ENCODE results near the gene PPFIBP2. TPM values are rescaled to one million over a fixed set of nuclear protein-coding genes. Genes with fewer than 3 reads are reported as not detected.

The PPFIBP2 gene
- total and polyA plus RNA-seq, 10 of the 15 experiments (the other 5 are each of a cell fraction or from before 2014, with no cell fraction given) = 17.3 to 56.3 (median 39.2) TPM

DNA sequence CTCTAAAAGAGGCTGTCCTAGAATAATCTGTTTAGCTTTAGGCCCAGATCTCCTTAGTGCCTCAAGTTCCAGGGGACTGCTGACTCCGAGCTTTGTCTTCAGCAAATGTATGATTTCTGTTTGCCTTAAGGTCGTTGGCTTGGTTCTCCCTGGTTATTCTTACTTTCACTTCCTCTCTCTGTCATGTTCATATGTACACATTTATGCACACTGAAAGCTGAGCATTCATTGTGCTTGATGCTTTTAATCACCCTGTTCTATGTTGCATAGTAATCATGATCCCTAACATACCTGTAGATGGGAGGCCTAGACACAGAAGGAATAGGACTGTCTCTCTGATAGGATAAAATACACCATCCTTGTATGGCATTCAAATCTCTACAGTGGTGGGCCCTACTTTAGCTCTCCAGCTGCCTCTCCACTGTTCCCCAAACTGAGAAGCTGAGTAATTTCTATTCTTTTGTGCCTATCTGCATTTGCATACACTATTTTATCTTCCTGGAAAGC lies 7.2 kb downstream of the PPFIBP2 start (continued):
- TF ChIP-seq, protein P1, sequence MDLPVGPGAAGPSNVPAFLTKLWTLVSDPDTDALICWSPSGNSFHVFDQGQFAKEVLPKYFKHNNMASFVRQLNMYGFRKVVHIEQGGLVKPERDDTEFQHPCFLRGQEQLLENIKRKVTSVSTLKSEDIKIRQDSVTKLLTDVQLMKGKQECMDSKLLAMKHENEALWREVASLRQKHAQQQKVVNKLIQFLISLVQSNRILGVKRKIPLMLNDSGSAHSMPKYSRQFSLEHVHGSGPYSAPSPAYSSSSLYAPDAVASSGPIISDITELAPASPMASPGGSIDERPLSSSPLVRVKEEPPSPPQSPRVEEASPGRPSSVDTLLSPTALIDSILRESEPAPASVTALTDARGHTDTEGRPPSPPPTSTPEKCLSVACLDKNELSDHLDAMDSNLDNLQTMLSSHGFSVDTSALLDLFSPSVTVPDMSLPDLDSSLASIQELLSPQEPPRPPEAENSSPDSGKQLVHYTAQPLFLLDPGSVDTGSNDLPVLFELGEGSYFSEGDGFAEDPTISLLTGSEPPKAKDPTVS (IDR thresholded peaks at IDR 0.05; ENCODE audit: low read depth, low read length) = no peak
- TF ChIP-seq SRF (IDR thresholded peaks at IDR 0.05; ENCODE audit: low read depth in 2 of 2, low read length in 2 of 2) = no peak
- TF ChIP-seq POLR2A (IDR thresholded peaks at IDR 0.05; ENCODE audit: low read depth, low read length) = peak; percentile 50; the same call in 1 of the 2 replicates
- TF ChIP-seq, protein P2, sequence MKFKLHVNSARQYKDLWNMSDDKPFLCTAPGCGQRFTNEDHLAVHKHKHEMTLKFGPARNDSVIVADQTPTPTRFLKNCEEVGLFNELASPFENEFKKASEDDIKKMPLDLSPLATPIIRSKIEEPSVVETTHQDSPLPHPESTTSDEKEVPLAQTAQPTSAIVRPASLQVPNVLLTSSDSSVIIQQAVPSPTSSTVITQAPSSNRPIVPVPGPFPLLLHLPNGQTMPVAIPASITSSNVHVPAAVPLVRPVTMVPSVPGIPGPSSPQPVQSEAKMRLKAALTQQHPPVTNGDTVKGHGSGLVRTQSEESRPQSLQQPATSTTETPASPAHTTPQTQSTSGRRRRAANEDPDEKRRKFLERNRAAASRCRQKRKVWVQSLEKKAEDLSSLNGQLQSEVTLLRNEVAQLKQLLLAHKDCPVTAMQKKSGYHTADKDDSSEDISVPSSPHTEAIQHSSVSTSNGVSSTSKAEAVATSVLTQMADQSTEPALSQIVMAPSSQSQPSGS (IDR thresholded peaks at IDR 0.05; ENCODE audit: low read length) = peak; percentile 65
- TF ChIP-seq STAT1 (conservative IDR thresholded peaks at IDR 0.05) = no peak
- TF ChIP-seq MEF2A (IDR thresholded peaks at IDR 0.05; ENCODE audit: insufficient read depth, low read depth, low read length) = peak; percentile 10; the same call in 1 of the 2 replicates
- 0 out of 2 replicates have a peak, but pooled peaks have one; percentile 46 for TF ChIP-seq STAT3 (IDR thresholded peaks at IDR 0.05; ENCODE audit: low read depth, low read length)
- TF ChIP-seq, protein P3, sequence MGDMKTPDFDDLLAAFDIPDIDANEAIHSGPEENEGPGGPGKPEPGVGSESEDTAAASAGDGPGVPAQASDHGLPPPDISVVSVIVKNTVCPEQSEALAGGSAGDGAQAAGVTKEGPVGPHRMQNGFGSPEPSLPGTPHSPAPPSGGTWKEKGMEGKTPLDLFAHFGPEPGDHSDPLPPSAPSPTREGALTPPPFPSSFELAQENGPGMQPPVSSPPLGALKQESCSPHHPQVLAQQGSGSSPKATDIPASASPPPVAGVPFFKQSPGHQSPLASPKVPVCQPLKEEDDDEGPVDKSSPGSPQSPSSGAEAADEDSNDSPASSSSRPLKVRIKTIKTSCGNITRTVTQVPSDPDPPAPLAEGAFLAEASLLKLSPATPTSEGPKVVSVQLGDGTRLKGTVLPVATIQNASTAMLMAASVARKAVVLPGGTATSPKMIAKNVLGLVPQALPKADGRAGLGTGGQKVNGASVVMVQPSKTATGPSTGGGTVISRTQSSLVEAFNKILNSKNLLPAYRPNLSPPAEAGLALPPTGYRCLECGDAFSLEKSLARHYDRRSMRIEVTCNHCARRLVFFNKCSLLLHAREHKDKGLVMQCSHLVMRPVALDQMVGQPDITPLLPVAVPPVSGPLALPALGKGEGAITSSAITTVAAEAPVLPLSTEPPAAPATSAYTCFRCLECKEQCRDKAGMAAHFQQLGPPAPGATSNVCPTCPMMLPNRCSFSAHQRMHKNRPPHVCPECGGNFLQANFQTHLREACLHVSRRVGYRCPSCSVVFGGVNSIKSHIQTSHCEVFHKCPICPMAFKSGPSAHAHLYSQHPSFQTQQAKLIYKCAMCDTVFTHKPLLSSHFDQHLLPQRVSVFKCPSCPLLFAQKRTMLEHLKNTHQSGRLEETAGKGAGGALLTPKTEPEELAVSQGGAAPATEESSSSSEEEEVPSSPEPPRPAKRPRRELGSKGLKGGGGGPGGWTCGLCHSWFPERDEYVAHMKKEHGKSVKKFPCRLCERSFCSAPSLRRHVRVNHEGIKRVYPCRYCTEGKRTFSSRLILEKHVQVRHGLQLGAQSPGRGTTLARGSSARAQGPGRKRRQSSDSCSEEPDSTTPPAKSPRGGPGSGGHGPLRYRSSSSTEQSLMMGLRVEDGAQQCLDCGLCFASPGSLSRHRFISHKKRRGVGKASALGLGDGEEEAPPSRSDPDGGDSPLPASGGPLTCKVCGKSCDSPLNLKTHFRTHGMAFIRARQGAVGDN (IDR thresholded peaks at IDR 0.05) = peak; percentile 85
- TF ChIP-seq GATAD2B (conservative IDR thresholded peaks at IDR 0.05; ENCODE audit: low read depth) = peak; percentile 58; the same call in 1 of the 2 replicates
- TF ChIP-seq ESRRA (IDR thresholded peaks at IDR 0.05; ENCODE audit: low read length) = no peak
- TF ChIP-seq CBFB (IDR thresholded peaks at IDR 0.05; ENCODE audit: low read depth) = 0 out of 2 replicates have a peak, but pooled peaks have one; percentile 15
- TF ChIP-seq TAF1 (IDR thresholded peaks at IDR 0.05; ENCODE audit: borderline replicate concordance, low read depth, low read length) = peak; percentile 59; the same call in 1 of the 2 replicates
- TF ChIP-seq, protein P4, sequence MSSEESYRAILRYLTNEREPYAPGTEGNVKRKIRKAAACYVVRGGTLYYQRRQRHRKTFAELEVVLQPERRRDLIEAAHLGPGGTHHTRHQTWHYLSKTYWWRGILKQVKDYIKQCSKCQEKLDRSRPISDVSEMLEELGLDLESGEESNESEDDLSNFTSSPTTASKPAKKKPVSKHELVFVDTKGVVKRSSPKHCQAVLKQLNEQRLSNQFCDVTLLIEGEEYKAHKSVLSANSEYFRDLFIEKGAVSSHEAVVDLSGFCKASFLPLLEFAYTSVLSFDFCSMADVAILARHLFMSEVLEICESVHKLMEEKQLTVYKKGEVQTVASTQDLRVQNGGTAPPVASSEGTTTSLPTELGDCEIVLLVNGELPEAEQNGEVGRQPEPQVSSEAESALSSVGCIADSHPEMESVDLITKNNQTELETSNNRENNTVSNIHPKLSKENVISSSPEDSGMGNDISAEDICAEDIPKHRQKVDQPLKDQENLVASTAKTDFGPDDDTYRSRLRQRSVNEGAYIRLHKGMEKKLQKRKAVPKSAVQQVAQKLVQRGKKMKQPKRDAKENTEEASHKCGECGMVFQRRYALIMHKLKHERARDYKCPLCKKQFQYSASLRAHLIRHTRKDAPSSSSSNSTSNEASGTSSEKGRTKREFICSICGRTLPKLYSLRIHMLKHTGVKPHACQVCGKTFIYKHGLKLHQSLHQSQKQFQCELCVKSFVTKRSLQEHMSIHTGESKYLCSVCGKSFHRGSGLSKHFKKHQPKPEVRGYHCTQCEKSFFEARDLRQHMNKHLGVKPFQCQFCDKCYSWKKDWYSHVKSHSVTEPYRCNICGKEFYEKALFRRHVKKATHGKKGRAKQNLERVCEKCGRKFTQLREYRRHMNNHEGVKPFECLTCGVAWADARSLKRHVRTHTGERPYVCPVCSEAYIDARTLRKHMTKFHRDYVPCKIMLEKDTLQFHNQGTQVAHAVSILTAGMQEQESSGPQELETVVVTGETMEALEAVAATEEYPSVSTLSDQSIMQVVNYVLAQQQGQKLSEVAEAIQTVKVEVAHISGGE (CRISPR knock-in tag; IDR thresholded peaks at IDR 0.05) = no peak
- peak; percentile 95 for TF ChIP-seq IKZF2 (IDR thresholded peaks at IDR 0.05)
- TF ChIP-seq PML (IDR thresholded peaks at IDR 0.05; ENCODE audit: low read length) = peak; percentile 41; the same call in 1 of the 2 replicates
- no peak for TF ChIP-seq SREBF1 (IDR thresholded peaks at IDR 0.05; ENCODE audit: low read length)
- TF ChIP-seq ZNF24 (IDR thresholded peaks at IDR 0.05) = peak; percentile 75; the same call in 1 of the 2 replicates
- TF ChIP-seq NR2F1 (conservative IDR thresholded peaks at IDR 0.05) = 0 out of 2 replicates have a peak, but pooled peaks have one; percentile 31
- peak; percentile 40; the same call in 1 of the 2 replicates for TF ChIP-seq SMAD5 (IDR thresholded peaks at IDR 0.05; ENCODE audit: low read depth)

Measured in GM12878 (cell line).